ENCODE results near the gene ZNF521.
A peak's percentile ranks its signal among the peaks of the same experiment; 100 is the strongest.

Gene ZNF521

DNA sequence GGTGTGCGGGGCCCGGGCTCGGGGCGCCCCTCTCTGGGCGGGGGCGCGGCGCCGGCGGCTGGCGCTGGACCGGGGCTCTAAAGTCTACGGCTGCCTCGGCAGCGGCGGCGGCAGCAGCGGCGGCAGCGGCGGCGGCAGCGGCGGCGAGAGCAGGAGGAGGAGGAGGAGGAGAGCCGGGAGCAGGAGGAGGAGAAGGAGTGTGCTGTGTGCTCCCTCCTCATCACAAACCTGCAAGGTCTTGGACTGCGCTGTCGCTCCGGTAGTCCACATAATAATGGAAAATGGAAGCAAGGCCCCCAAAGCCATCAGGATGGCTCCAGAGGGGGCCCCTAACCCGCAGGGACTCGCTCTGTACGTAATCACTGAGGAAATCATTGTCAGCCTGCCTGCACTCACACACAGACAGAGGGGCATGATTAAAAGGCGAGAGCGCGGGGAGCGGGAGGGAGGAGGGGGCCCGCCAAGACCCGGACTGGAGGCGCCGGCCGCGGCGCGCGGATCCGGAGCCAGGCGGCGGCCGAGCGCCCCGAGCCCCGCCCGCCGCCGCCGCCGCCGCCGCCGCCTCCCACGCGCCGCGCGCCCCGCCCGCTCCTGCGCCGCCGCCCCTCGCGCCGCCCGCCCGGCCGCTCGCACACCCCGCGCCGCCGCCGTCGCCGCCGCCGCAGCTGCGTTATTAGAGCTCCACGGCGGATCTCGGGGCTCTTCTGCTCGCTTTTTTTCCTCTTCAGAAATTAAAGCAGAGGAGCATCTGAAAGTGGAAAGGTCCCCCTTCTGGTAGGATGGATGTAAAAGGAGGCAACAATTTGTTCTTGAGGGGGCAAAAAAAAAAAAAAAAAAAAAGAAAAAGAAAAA is at the start of gene ZNF521:
Gene ZNF521, minus strand, starts transcription at position 390 of the 852 bp plus-strand sequence. CDS start 1,220 bp downstream, outside the sequence.
- DNase-seq, result peak; percentile 39

DNA sequence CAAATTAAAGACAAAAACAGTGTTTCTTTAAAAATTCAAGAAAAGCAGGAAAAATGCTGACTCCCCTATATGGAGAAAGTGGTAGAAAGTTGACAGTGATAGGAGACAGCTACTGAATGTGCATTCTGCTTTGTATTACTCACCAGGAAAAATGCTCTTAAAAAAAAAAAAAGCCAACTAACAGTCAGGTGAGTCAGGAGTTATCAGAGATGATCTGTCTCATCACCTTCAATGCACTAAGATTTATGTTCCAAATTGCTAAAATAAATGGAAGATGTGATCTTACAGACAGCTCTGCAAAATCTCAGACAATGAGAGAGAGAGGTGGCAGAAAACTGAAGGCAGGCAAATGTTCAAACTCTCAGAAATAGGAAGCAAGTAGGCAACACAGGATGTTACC is 47.6 kb upstream of the ZNF521 start:
- DNase-seq, result no peak

DNA sequence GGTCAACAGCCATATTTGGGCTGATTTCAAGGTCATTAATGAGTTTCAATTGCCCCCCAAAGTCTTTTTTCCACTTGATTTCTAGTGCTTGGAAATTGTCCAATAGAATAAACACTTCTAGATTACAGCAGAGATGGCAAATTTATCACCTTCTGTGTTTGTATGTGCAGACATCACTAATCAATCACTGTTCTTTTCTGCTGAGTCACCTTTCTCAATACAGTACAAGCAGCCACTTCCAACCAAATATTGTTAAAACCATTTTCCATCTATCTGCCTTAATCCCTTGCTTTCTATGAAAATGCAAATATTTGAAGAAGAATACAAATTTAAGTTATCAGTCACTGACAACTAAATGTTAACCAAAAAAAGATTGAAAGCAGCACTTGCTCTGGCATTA is 40.2 kb upstream of the ZNF521 start:
- DNase-seq, result no peak

DNA sequence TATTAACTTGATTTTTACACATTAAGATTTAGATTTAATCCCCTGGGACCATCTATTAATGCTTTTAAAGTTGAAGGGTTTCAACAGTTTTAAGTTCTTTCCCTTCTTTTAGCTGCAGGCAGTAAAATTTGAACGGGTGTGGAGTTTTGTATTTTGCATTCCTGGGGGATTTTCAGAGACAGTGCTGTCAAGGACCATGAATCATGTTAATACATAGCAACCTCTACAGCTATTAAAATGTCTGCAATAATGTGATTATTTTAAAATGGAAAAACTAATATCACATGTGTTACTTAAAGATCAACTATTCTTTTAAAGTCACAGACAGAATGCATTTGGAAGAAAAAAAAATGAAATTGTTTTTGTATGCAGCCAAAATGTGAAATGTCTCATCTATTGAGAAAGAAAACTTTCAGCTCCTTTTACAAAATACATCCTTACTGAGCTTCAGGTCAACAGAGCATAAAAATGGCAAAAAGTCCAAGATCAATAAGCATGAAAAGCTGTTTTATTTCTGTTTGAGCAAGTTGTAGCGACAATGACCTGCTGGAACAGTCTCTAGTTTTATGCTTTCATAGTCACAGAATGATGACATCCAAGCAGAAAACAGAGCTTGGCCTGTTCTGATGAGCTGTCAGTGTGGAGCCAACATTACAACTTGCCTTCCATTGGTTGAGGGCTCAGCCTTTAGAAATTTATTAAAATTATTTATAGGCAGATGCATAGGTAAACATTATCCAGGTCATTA is 21.6 kb upstream of the ZNF521 start:
- DNase-seq, result no peak

DNA sequence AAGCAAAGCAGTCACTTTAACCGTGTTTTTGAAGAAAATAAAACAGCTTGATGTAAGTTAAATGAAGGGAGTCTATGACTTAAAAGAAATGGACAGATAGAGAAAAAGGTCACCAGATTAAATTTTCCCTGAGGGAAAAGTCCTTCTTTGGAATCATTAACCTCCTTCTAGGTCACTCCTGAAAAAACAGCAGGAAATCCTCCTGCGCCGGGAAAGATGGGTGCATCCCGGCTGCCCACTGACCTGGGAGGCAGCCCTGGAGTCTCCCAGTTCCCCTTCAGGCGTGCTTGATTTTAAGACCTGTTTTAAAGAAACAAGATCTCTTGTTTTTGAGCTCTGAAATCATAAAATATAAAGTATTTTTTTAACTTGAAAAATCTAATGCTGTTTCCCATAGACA is 18.4 kb upstream of the ZNF521 start:
- no peak for DNase-seq

DNA sequence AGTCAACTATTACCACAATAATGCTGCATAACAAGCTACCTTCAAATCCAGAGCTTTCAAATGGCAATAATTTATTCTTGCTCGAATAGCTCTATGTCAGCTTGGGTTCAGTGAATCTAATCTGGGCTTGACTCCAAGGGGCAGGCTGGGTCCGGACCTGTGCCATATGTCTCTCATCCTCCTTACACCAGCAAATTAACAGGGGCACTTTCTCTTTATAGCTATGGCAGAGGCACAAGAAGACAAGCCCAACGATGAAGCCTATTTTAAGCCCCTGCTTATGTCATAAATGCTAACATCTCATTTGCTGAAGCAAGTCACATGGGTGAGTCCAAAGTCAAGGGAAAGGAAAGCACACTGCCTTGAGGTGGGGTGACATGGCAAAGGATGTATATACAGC is 13.3 kb upstream of the ZNF521 start:
- no peak for DNase-seq

DNA sequence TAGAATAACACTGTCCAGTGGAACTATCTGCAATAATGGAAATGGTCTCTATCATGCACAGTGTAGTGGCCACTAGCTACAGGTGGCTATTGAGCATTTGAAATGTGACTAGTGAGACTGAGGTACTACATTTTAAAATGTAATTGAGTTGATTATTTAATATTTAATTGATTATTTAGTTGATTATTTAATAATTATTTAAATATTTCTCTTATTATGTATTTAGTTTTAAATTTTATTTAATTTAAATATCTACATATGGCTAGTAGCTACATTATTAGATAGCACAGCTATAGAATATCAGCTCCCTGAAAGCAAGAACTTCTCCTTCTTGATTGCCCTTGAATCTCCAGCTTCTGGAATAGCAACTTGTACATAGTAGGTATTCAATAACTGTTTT is 12.8 kb upstream of the ZNF521 start:
- no peak for DNase-seq

DNA sequence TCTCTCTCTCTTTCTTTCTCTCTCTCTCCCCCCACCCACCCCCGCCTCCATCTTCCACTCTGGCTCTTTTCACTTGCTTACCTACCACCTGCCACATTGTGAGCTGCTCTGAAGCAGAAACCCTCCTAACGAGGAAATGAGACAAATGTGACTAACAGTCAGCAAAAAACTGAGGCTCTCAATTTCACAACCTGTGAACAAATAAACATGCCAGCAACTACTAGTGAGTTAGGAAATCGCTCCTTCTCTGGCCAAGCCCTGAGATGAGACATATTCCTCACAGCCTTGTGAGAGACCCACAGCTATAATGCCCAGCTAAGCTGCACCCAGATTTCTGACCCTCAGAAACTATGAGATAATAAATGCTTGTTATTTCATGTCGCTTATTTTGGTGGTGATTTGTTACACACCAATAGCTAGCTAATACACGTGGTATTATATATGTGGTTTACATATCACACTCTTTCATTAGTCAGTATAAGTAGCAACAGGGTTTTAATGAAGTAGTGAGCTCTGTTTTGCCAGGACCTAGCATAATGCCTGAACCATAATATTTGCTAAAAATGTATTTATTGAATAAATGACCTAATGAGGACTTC is 8.4 kb upstream of the ZNF521 start:
- no peak for DNase-seq

DNA sequence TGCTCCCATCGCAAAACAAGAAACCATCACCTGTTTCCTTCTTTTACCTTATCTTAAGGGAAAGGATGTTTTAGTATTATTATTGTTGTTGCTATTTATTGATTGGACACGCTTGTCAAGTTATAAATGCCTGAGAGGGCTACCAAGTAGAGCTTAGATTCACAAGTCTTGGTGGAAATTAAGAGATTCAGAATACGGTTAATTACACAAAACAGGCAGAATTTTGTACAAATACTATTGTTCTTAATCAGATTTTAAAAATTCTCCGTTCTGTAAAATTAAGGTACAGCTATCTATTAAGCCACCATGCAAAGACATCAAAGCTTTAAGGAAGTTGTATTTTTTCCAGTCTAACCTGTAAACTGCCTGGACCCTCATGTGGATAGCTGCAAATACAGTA is 1.1 kb upstream of the ZNF521 start:
- no peak for DNase-seq

DNA sequence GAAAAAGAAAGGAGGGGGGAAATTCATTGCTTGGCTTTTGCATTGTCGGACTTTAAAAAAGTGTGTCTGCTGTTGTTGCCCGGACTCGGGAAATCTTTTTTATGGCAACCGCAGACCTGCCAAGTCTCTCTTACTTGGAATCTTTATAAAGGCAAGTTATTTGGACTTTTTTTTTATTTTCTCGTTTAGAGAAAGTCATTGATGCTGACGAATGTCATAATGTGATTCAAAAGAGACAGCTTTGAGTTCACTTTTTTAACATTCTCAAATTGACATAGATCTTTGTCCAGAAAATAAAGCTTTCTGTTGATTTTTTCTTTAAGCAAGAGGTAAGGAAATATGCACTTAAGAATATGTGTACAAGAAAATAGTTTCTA is 651 bp upstream of the ZNF521 start:
- DNase-seq, result no peak

DNA sequence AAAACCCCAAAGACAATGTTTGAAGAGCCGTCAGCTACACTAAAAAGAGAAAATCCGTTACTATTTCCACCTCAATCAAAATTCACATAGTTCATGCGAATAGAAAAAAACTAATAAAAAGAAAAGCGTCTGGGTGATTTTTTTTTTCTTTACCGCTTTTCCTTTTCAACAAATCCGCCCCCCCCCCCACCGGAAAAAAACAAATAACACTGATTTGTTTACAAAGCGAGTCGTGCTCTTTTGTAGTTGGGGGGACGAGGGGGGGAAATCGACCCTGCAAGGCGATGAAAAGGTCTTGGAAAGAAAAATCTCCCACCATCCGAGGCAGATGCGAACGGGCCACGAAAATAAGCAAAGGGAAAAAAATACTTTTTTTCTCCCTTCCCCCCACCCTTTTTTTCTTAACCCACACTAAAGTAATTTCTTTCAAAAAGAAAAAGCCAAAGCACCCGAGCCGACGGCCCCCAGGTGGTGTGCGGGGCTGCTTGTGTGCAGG is 638 bp downstream of the ZNF521 start:
- no peak for DNase-seq

DNA sequence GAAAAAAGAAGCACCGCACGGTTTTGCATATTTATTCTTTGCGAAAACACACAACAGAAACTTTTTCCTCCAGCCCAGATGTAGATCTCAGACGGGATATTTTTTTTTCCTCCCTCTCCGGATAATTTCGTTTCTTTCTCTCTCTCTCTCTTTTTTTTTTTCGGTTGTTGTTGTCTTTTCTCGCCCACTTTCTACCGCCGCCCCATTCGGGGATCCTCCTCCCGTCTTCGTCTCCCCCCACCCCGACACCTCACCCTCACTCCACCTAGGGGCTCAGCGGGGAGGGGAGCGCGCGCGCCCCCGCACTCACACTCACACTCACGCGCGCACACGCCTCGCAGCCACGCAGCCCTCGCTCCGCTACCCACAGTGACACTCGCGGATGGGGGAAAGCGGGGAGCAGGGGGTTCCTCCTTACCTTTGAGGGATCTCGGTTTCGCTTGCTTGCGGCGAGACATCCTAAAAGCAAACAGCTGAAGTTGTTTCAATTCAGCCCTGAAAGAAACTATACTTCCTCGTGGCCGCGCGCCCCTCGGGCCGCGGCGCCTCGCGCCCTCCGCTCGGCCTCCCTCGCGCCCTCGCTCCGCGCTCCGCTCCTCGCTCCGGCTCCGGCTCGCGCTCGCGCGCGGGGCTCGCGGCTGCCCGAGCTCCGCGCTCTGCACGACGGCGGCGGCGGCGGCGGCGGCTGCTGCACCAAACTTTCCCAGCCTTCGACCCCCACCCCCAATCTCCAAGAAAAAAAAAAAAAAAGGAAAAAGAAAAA is 1.3 kb downstream of the ZNF521 start:
- peak; percentile 1 for DNase-seq

DNA sequence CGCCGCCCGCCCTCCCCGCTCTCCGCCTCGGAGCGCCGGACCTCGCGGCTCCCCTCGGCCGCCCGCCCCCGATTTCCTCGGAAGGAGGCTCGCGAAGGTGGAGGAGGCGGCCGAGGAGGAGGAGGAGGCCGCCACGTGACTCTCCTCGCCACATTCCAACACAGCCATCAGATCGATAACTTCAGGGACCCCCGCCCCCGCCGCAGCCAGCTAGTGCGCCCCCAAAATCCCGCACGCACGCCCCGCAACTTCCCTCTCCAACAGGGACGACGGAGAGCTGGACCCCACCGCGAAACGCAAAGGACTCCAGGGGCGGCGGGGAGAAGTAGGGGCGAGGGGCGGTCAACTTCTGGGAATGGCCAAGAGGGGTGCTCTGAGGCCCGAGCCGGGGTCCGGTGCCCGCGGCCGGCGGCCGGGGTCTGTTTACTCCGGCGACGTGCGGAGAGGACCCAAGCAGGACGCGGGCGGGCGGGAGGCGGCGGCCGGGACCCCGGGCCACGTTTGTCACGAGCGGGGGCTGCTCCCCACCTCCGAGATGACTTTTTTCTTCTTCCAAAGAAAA is 2.0 kb downstream of the ZNF521 start:
- DNase-seq, result no peak

DNA sequence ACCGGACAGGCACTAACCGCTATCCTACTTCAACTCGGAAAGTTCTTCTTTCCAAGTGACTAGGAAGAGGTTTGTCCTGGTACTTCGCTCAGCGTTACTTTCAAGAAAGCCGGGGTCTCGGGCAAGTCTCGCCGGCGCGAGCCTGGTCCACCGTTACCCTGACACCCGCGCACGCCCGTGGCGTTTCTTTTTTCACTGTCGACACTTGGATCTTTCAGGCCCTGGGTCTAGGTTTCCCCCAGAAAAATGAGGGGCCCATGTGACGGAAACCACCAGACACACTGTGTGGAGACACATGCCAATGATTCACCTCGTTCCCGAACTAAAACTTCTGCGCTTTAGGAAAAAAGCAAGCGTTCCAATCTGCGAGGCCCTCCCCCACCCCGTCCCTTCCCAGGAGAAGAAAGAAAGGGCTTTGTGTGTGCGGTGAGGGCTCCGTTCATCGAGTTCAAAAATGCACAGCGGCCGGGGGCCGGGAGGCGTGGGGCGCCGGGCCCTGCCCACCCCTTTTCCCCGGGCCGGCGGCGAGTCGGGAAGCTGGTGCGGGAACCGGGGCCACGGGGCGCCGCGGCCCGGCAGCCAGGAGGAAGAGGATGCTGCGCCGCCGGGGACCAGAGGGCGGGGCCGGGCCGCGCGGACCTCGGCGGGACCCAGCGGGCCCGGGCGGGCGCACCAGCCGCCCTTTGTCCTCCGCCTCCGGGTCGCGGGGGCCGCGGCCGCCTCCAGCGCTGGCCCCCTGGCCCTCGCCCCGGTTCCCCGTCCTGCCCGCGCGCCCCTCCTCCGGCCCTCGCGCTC is 2.6 kb downstream of the ZNF521 start:
- no peak for DNase-seq

DNA sequence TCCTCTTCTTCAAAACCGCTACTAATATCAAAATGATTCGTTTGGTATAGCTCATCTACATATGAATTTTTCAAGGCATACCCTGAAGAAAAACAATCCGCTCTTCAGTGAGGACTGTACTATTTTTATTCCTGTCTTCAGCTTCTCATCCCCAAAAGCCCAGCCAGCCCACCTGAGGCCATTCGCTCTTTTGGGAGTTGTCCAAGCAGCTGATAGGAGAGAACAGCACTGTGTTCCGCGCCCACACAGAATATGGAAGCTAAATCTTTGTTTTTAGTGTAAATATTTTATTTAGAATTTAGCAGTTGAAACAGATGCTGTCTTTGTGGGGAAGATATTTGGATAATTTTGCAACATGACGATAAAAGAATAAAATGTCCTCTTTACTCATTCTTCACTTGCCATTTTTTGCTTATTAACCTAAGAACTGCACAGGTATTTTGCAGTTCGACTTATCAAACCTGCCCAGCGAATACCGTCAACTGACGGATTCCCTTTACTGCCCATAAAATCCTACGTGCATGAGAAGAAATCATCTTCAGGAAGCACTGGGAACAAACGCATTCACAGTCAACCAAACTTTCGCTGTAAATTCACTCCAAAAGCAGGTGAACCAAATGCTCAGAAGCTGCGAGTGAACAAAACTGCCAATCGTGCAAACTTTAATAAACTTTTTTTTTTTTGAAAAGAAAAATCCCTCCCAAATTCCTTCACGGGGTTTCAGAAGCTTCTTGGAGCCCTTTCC is 3.4 kb downstream of the ZNF521 start:
- DNase-seq, result no peak

DNA sequence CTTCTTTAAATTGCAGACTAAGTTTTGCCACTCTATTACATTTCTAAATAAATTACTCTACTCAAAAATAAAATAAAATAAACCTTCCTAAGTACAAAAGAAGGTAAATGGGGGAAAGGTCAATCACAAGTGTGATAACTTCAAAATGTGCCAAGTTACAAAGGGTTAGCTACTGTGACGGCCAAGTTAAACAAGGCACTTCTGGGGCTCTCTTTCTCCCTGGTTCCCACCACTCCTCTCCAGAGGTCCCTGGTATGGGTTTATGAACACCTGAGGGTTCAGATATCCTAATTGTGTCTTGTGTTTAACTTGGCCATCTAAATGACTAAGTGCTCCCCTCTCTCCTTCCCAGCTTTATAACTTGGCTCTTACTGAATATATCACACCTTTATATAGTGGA is 5.4 kb downstream of the ZNF521 start:
- no peak for DNase-seq

DNA sequence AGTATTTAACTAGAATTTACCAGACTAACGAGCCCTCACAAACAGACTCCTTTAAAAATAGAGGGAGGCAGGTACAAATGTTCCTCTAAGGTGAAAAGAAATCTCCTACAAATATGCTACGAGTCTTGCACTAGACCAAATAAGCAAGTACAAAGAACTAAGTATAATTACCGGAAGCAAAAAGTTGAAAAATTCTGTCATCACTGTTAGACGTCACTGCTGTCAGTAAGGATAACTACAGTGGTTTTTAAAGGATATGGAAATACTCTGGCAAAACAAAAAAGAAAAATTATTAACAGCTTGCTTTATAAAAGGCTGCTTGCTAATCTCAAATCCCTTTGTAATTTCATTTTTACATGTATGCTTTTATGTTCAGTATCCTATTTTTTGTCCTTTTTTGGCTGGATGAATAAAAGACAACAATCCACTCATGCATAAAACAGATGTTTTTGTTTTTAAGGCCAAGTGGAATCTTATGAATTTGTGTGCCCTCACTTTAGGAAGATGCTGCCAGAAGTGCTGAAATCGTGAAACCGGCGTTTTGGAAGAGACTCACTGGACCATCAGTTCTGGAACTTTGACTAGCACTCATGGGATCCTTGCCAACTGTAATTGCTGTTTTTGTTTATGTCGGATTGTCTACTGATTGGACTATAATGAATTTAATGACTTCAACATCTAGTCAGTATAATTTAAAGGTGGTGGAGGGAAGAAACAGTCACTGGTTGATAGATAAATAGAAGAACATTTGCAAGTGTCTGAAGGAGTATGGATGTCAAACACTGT is 6.7 kb downstream of the ZNF521 start:
- DNase-seq, result no peak

DNA sequence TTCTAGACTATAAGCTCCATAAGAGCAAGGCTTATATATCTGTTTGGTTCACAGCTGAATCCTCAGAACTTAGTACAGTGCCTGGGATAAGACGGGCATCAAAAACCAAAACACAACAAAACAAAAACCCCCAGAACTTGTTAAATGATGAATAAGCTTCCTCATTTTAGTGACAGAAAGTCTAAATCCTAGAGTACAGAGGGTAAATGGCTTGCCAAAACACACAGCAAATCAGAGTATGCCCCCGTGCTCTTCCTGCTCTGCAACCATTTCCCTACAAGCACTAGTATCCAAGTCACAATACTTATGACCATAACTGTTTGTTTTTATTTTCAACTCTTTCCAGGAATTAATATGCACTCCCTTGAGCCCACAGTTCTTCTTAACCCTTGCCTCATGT is 10.1 kb downstream of the ZNF521 start:
- no peak for DNase-seq

DNA sequence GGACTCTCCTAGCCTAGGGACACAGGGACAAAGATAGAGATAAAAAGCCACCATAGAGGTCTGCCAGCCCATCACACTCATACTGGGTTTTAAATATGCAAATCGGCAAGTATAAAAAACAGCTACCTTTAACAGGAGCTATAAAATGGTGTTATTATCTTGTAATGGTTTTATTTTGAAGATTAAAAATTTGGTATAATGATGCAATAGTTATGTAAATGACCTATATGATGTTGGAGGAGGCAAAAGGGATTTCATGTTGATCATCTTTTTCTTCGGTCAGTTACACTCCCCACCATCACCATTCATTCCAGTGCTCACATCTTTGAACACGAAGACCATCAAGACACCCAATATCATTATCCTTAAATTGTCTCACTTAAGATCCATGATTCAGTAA is 11.2 kb downstream of the ZNF521 start:
- no peak for DNase-seq

DNA sequence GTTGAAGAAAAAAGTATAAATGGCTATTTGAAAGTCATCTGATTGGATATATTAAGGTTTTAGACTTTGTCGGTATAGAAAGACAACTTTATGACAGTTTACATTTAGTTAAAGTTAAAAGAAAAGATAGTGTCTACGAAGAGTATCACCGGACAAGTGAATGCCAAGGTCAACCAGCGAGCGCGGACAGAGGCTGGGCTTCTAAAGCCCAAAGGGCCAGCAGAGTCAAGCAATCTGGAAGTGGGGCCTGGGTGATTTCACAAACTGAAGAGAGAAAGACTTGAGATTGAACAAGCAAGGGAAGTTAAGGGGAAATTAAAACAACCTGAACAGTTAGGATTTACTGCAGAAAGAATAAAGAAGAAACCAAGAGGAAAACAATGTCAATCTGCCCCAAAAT is 16.3 kb downstream of the ZNF521 start:
- DNase-seq, result no peak

Measured in activated CD4-positive, alpha-beta T cell treated with anti-CD3 and anti-CD28 coated beads, Interleukin-10, Interleukin-2, amounts not matched to agents 100 ng/mL and 50 ng/mL, durations not matched to agents 16 hours and 8 hours (primary cell).